ENCODE measurements around the gene PLA2G4A.

The PLA2G4A gene

DNA sequence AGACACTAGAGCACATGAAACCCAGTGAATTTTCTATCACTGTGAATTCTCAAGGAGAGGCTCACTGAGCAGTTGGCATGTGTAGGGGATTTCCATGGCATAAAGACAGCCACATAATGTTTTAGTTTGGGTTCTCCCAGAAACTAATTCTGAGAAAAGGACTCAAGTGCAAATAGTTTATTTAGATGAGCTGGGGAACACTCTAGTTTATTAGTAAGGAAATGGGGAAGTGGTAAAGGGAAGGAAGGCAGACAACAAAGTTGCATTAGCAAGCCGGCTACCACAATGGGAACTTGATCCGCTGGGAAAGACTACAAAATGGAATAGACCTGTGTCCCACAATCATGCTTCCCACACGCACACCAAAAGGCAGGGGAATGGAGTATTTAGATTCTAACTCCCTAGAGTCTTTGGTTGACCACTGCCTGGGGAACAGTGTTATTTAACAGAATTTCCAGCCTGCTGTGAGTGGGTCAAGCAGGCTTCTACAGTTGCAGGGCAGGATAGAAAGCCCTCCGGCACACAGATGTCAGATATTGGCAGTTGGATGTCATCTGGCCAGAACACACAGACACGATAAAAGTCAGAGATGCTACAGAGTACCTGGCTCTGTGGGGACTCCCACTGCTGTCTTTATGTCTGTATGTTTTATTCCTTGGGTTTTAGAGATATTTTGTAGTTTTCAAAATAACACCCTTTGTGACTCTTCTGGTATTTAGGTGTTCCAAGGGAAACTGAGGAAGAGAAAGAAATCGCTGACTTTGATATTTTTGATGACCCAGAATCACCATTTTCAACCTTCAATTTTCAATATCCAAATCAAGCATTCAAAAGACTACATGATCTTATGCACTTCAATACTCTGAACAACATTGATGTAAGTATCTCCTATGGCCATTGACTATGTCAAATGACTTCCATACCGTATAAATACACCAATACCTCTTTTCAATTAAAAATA, 150.1 kb downstream of the PLA2G4A start:
- no peak for DNase-seq

DNA sequence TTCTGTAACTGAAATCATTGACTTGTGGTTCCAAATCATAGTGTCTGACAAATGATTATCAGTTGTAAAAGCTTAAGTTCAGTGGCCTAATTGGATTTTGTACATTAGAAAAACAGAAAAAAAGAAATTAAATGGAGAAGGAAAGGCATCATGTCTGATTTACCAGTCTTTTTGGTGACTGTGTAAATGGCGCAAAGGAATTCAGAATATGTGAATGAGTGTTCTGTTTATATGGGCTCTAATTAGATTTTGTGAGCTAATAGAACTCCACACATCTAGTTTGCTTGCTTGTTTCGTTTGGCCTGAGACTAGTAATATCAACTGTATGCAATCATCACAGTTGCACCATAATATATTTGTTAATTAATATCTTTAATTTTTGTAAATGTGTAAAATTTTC, 151.7 kb downstream of the PLA2G4A start:
- DNase-seq = no peak

DNA sequence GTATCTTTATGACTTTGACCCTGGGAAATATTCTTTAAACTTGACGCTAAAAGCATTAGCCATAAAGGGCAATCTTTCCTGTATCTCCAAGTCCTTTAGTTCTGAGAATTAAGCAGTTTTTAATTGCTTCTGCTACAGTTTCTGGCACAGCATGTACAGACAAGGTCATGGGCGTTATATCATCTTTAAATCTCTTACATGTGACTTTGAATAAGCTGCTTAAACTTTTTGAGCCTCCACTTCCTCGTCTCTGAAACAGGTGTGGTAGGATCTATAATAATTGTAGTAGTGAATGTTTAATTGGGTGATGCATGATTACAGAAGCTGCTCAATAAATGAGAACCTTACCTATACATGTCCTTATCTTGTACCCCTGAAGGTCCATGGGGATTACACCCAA, 153.4 kb downstream of the PLA2G4A start:
- no peak for DNase-seq

DNA sequence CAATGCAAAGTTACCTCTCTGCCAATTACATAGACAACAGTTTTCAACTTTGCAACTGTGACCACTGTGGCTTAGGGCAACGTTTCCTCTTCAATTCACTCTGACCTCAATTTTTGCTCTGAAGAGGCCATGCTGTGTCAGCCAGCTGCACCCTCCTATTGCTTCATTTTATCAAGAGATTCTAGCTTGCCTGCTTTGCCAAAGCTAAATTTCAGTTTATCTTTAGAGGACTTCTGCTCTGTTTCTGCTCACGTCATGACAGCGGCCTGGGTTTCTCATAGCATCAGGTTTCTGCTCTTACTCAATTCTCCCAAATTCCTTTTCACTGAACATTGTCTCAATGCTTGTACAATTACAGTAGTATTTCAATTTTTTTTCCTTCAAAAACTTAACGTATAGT, 154.6 kb downstream of the PLA2G4A start:
- no peak for DNase-seq

DNA sequence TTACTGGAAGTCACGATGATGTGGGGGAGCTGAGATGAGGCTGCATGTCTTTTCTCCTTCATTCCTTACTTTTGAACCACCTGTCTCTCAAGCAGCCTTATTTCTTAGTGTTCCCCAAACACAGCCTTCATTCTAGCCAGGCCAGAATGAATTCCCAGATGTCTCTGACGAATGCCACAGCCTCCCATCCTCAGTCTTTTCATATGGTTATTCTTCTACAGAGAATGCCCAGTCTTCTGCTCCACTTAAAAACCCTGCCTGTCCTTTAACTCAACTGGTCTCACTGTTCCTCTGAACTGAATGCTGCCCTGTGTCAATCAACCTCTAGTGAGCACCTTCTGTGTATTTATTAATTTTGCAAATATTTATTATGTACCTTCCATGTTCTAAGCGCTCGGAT, 156.2 kb downstream of the PLA2G4A start:
- no peak for DNase-seq

DNA sequence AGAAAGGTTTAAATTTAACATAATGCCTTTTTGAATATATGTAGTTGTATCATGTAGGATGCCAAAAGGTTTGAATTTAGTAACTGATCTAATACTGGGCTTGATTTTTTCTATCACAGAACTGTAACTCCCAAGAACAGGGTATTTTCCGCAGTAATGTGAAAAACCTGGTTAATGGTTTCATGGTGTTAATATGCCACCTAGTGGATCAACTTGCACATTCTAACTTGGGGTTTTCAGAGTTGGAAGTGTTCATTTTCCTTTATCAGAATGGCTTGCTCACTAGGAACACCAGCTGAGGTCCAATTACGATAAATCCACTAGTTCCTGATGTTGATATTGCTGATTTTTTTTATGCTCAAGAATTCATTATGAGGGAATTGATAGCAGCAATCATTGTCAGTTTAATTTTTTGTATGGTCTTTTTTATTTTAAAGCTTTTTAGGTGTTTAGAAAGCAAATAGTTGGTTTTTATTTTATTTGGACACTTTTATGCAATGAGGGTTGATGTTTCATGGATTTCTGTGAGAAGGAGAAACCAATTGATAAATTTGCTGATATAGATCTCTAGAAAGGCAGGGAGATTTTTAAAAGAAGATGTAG, 157.2 kb downstream of the PLA2G4A start:
- DNase-seq = no peak

DNA sequence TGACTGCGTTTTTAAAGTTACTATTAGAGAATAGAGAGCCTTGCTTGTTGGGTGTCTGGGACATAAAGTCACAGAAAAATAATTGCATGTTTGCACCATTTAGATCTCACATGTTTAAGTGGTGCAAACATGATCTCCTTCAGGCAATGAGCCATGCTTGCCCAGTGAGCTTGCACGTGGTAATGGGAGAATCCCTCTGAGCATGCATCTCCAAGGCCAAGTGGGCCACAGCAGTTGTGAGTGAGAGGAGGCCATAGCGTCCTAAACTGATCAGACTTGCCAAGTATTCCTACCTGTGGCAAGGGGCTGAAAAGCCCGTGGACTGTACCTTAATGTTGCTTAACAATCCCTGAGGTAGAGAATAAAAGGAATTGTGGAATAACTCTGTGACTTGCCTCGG, 158.3 kb downstream of the PLA2G4A start:
- no peak for DNase-seq

DNA sequence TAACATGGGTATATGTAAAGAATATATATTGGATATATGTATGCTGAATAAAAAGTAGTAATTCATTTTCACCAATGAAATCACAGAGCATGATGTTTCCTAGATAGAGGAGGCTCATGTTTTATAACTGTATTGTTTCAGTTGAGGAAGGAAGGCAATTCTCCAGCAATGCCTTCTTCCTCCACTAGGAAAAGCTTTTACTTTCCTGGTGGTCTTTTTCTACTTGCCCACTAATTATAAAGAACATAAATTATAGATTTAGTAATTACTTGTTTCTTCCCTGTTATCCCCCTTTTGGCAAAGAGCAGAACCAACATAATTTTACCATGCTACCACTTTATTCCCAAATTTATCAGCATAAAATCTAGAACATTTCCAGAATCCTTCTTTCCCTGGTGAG, 159.0 kb downstream of the PLA2G4A start:
- no peak for DNase-seq

DNA sequence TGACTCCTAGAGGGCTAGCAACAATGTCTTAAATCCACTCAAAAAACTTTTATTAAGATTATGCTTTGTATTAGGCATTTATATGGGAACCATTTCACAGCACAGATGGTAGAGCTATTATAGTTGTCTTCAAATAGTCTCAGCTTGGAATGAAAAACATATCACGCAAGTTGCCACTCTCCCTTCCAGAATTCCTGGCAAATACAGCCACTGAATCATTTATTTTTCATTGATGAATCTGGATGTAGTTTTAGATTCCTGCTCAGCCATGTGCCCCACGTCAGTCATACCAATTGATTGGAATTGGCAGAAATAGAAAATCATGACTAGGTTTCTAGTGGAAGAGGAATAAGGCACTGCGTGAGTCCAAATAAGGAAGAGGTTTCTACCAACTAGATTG, 165.2 kb downstream of the PLA2G4A start:
- no peak for DNase-seq

DNA sequence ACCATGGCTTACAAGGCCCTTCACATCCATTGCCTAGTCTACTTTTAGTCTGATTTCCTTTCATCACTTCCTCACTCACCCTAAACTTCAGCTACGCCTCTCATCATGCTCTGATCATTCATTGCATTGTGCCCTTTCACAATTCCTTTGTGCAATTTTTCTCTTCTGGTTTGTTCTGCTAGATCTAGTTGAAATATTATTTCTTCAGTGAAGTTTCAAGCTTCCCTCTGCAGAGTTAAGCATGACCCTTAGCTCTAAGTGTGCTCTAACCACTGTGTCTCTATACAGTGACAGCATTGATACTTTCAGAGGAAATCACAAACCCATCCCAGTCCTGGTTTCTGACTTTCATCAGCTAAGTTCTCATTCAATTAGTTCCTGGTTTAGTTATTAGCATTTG, 166.1 kb downstream of the PLA2G4A start:
- no peak for DNase-seq

DNA sequence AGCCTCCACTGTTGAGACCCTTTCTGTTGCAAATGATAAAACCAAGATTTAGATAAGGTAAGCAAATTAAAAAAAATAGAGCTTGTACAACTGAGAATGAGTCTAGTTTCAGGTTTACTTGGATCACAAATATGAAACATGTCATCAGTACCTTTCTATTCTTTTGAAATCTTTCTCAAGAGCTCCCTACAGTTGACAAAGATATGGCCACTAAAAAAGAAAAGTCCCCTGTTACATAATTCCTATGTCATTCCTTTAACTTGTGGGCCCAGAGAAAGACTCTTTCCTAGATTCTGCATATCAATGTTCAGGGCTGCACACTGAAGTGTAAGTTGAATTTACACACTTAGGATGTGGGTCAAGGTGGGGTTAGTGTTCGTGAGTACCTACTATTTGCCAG, 168.1 kb downstream of the PLA2G4A start:
- no peak for DNase-seq

DNA sequence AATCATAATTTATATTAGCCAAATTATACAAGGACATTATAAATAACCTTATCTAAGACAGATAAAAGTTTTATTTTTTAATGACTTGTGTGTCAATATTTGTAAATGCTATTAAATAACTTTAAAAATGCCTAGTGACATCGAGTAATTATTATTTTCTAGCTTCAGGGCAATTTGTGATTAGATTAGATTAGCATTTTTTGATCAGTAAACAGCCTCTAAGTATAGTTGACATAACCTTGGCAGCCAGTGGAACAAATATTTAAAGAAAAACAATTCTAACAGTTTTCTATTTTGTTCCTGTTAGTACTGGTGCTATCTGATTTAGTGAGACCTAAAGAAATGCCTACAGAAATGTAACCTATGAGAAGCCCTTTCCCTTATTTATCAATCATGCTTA, 169.1 kb downstream of the PLA2G4A start:
- DNase-seq = no peak

DNA sequence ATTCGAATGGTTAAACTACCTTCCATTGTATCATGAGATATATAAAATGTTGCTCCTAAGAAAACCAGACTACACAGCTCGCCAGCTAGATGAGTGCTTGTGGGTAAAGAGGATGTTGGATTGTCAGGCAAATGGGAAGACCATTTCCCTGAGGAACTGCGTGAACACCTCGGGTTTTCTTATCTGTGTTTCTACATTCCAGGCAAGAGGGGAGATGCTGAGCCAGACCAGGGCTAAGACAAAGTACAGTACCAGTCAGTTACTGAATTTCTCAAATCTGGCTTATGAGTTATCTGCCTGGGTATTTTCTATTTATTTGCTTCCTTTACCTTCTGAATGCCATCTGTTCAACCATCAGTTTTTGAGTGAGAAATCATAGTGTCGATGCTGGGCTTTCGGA, 170.8 kb downstream of the PLA2G4A start:
- DNase-seq = no peak

DNA sequence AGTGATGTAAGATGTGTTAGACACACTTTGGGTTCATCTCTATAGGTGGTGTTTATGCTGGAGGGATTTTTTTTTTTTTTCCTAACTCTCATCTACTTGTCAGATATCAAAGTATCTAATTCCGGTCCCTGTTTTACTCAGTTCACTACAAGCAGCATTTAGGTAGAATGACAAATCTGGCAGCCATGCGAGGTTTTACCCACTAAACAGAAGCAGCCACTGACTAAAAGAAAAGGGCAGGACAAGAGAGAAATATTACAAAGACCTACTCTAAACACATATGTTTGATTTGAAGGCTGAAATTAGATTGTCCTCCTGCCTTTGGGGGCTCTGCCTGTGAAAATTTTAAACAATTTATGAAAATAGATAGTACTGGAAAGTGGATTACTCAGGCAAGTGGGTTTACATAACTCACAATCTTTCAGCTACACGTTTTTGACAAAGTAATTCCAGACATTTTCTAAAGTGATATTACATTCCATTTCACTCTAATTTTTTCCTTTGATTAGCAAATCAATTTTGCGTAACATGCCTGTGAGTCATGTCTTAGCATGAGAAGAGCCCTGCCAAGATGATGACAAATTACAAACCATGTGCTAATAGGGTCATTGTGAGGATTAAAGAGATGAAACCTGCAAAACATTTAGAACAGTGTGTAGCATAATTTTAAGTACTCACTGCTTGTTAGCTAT, 172.6 kb downstream of the PLA2G4A start:
- DNase-seq = no peak

DNA sequence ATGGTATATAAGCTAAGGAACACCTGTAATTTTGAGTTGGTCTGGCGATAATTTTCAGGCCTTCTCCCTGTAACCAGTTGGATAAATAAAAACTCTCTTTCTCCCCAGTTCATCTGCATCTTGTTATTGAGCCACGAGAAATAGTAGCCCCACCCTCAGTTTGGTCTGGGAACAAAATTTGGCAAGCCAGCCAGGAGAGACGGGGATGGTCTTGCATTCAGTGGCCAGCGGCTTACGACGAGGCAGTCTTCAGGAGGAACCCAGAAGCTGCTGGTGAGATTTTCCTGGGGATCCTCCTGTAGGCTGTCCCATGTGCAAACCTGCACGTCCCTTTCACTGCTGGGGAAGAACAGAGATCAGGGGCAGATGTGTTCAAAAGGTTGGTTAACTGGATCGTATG, 174.6 kb downstream of the PLA2G4A start:
- DNase-seq = no peak

DNA sequence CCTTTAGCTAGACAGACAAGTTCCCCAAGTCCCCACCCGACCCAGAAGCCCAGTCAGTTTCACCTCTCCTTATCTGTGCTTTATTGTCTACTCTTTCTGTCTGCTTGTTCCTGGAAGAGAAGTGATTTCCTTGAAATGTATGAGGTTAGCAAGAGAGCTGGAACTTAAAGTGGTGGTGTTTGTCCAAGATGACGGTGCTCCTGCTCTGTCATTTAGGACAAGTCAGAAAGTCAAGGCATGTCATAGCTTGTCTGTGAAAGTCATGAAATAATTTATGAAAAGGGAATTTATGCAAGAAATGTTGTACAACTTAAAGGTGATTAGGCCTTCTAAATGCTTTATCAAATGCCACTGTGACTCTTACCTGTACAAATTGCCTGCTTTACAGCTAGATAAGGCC, 178.1 kb downstream of the PLA2G4A start:
- DNase-seq = no peak

DNA sequence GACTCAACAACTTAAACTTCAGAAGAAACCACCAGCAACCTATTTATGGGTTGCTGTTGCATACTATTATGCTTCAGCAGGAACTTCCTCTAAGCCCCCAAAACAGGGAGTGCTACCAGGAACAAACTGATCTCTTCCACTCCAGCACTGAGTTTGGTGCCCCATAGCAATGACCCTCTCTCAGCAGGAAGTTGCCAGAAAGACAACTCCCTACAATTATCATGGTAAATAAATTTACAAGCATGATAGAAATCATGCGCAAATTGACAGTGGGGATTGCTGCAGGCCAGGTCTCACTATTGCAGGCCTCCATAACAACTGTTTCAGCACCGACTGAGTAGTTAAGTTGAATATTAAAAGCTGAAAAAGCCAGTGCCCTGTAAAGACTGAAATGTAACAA, 180.6 kb downstream of the PLA2G4A start:
- no peak for DNase-seq

DNA sequence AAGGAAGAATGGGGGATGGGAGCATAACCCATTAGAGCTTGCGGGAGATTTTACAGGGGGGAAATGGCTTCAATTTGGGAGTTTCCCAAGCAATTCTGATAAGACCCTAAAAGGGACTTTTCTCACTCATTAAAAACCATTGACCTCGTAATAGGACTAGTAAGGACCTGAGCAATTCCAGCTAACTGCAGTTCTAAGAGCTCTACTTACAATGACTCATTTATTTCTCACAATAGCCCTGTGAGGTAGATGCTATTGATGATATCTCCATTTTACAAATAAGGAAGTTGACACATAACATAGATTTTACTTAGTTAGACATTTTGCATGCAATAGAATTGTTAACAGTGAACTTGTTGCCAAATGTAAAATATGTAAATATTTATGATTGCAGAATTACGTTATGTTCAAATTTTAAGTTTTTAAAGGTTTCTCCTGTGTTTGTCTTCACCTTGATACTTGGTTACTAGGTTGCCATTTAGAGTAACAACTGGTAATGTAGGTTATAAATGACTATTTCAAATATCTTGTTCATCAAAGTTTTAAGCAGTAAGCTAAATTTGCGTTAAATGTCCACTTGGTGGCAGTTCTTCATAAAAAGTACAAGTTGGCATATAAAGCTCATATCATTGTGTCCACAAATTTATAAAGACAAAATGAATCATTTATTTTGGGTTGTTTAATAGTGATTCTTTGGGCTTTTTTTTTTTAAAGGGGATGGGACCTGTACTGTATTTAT, 182.0 kb downstream of the PLA2G4A start:
- no peak for DNase-seq

DNA sequence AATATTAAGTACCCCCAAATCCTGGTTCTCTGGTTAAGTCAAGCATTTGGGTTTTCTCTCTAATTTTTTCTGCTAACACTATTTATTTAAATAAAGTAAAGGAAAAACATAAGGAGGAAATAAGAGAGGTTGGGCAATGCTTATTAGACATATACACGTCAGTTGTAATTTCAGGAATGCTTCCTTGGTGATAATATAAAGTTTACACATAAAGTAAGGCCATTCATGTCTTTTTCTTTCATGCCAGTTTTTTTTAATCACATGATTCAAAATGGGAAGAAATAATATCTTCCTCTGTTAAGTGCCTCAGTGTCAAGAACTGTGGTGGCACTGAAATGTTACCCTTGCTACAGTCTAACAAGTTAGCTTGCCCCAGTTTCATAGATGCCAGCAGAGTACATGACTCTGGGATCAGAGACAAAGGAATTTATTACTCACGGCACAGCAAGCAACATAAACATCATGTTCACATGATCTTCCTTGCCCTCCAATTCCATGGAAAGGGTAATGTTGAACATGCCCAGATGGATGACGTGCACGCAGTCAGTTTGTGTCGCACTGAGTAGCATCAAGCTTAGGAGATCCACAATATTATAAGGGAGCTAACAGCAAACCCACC, 184.9 kb downstream of the PLA2G4A start:
- DNase-seq = no peak

DNA sequence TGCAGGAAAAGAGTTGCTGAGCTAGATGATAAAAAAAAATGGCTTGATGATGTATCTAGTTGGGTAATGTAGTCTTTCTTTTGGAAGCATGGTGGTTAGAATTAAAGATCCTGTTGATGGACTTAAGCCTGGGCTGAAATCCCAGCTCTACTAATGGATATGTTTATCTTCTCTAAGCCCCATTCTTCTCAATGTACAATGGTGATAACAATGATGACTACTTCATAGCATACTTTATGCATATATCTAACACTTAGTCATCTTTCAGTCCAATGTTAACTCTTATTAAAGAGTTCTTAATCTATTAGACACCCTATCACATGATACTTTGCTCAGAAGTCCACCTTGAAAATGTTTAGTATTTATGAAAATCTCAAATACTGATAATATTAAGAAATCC, 189.5 kb downstream of the PLA2G4A start:
- DNase-seq = no peak

DNA sequence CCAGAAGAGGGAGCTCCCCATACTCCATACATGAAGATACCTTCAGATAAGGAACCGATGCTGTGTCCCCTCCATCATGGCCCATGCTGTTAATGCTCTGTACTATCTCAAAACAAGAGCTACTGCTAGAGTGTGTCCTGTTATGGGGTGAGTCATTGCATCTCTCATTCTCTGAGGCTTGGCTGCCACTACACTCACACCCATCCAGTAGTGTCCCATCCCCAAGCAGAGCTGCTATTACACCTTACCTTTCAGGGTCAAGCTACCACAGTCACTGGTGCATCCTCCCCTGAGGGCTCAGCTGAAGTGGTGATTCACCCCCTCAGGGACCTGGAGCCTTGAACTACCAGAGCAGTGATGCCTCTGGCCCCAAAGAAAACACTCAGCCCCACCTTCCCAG, 198.5 kb downstream of the PLA2G4A start:
- no peak for DNase-seq

DNA sequence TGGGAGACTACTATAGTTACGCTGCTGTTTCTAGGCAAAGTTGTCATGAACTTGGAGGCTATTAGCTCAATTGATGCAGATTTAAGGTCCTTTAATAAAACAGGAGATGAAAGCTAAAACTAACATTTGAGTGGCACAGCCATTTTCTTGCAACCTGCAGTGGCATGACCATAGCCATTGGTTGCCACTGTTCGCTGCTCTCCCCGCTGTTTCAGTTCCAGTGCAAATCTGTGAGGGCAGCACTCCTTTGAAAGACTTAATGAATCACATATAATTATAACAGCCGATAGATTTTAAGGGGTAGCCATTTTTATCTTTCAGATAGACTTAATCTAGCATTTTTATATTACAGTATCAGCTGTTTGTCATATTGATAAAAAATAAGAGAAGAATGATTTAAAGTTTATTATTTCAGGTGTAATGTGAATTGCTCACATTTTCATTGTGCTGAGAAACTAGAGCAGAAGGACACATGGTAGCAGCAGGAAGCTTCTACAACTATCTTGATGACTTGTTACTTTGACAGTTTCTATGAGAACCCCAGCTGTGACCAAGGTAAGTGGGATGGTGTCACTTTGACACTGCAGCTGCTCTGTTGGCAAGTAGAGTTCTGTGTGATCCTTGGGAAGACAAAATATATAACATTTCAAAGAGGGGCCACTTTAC, 203.7 kb downstream of the PLA2G4A start:
- no peak for DNase-seq
